Fibroblast of the aortic adventitia (primary cell): Measurements from ENCODE around the gene NCAM1. TPM values are rescaled to one million over a fixed set of nuclear protein-coding genes. Genes with fewer than 3 reads are reported as not detected.

Experiments
- DNase-seq: peaks from one replicate; pipeline ENCODE4 v3.0.0-alpha.2; 2010; ENCODE audit warnings: low read depth
- H3K4me3 ChIP-seq: 2 replicates; pipeline ENCODE4 v1.5.1; 2011; ENCODE audit warnings: low read depth, mild to moderate bottlenecking, control low read depth, low read length, moderate library complexity
- total RNA-seq: library from RNA; depleted of rRNA; stranded (reverse); fragments of >200 nt; gene quantifications from 2 replicates; pipeline ENCODE4 v1.2.3, GENCODE V29; 2012; ENCODE audit warnings: low replicate concordance
- TF ChIP-seq, protein P1 (sequence below): IDR thresholded peaks from 2 replicates; pipeline ENCODE4 v1.5.1; 2011; ENCODE audit warnings: mild to moderate bottlenecking, low read length, control low read depth, inconsistent platforms; ENCODE audit not compliant: insufficient read depth

The NCAM1 gene
- total RNA-seq, 1 donor: 3.0 TPM

DNA sequence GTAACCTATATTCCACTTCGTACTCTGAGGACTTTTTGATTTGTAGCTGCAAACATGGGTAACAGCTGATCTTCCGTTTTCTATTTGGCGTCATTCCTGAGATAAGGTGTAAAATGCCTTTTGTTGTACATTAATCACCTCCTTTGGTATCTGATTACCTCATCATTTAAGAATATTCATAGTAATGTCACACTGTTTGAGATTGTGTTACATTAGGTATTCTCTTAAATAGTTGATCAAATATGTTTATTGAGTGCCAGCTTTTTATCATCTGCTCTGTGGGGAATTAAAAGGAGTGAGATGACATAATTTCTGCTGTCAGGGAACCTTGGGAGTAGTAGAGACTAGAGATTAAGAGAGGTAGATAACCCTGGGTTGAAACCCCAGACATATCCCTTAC lies 5.9 kb downstream of the NCAM1 start:
- DNase-seq: no peak
- TF ChIP-seq, protein P1, sequence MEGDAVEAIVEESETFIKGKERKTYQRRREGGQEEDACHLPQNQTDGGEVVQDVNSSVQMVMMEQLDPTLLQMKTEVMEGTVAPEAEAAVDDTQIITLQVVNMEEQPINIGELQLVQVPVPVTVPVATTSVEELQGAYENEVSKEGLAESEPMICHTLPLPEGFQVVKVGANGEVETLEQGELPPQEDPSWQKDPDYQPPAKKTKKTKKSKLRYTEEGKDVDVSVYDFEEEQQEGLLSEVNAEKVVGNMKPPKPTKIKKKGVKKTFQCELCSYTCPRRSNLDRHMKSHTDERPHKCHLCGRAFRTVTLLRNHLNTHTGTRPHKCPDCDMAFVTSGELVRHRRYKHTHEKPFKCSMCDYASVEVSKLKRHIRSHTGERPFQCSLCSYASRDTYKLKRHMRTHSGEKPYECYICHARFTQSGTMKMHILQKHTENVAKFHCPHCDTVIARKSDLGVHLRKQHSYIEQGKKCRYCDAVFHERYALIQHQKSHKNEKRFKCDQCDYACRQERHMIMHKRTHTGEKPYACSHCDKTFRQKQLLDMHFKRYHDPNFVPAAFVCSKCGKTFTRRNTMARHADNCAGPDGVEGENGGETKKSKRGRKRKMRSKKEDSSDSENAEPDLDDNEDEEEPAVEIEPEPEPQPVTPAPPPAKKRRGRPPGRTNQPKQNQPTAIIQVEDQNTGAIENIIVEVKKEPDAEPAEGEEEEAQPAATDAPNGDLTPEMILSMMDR: no peak
- H3K4me3 ChIP-seq: no peak overlapping the region

DNA sequence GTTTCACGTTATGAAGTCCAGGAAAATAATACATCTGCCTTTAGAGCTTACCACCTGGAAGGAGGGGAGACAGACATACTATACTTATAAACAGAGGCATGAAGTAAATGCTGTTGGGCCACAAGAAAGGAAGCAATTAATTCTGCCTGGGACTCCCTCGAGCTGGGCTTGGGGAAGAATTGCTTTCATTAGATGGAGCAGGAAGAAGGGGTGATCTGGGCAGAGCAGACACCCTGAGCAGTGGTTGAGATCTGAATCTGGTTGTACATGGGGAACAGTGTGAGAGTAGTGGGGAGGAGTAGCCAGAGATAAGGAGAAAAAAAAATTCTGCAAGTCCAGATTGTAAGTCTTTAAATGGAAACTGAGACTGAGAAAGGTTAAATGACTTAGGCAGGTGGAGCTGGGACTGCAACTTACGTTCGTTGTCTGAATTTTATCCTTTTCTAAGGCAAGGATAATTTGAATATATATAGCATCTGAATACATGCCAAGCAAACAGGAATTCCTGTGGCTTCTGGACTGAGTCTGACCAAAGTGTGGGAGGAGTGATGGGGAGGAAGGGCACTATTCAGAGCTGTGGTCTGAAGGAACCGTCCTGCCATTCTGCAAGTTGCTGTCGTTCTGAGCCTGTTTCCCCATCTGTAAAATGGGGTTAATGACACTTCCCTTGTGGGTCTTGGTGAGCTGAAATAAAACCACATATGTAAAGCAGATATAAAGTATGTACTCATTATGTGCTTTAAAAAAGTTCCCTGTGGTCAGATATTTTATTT lies 7.9 kb downstream of the NCAM1 start:
- H3K4me3 ChIP-seq: no peak overlapping the region
- TF ChIP-seq, protein P1: no peak
- DNase-seq: peak; percentile 8

DNA sequence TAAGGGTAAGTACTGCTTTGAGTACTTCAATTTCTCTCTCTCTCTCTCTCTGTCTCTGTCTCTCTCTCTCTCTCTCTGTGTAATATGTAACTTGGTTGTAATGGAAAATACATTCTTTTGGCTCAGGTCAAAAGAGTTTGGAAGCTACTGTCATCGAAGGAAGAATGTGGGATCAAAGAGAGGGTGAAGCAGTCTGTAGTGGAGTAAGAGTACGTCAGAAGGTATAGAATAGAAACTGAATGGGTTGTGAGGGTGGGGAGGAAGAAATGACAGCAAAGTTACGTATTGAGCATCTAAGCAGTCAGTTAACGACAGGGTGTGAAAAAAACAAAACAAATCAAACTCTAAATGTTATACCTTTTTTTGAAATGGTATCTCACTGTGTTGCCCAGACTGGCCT lies 10.0 kb downstream of the NCAM1 start:
- no peak overlapping the region for H3K4me3 ChIP-seq
- DNase-seq: no peak
- TF ChIP-seq, protein P1: no peak

DNA sequence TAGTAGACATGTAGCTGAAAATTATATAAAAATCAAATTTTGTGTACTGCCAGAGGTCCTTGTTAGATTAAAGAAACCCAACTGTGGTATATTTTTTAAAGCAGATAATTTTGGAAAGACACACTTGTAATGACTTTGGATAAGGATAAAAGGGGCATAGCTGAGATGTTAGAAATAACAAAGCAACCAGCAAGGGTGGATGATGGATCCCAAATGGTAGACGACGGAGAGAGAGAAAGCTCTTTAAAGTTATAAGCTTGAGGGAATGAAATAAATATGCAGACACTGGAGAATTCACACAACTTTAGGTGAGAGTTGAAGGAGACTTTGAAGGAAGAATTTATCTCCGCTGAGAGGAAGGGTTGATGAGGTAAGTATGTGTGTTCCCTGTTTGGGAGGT lies 10.6 kb downstream of the NCAM1 start:
- no peak for DNase-seq
- TF ChIP-seq, protein P1: no peak
- no peak overlapping the region for H3K4me3 ChIP-seq

DNA sequence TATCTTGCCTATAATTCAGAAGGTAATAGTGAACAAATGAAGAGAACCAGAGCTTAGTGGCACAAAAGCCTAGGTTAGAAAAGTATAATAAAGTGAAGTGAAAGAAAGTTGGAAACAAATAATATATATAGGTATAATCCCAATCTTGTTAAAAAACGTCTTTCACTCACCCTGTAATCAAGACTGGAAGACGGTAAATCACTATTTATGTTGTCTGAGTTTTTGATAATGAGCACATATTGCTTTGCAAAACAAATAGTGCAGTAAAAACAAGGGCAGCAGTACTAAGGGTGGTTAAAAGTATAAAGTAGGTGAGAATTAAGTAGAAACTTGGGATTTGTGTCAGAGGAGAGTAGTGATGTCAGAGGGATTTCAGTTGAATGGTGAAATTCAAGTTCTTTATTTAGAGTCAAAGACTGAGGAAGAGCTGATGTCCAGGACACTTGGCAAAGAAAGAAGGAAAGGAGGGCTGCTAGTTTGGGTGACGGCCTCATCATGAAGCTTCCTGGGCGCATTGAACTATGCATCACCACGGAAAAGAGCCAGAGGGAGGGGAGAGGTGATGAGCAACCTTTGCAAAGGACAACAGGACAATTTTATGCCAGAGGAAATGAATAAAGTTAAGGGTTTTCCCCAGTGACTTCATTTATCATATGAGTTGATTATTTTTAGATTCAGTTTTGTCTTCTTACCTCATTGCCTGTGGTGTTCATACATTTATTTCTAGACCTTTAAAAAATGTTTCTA lies 11.4 kb downstream of the NCAM1 start:
- H3K4me3 ChIP-seq: no peak overlapping the region
- DNase-seq: no peak
- TF ChIP-seq, protein P1: no peak

DNA sequence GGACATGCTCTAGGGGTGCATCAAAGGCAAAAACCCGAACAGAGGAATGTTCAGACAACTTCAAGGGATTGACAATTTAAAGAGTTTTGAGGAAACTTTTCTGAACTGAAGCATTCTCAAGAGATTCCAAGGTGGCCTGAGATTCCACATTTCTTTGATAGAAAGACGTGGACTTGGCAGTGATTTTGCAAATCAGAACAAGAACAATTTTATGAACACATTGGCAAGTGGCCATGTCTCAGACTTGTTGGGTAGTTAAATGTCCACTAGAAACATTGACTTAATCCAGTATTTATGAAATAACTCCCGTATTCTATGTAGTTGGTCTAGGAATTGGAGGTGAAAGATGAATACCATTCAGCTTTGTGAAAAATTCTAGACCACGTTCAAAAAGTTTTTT lies 13.8 kb downstream of the NCAM1 start:
- DNase-seq: no peak

More for the DNA sequence above, 13.8 kb downstream of the NCAM1 start:
- H3K4me3 ChIP-seq: no peak overlapping the region
- TF ChIP-seq, protein P1: no peak
